ENCODE measurements around the gene LBP.

- TF ChIP-seq CTCF (IDR thresholded peaks at IDR 0.05; ENCODE audit: extremely low read depth in 1 of 2, insufficient read depth in 1 of 2, low read depth in 1 of 2, low read length in 2 of 2) (no peak), POLR2AphosphoS5 (IDR thresholded peaks at IDR 0.05; ENCODE audit: insufficient read depth, low read depth, low read length) (no peak), EZH2 (IDR thresholded peaks at IDR 0.05; ENCODE audit: borderline replicate concordance, low read depth, low read length, severe bottlenecking) (no peak), POLR2A (IDR thresholded peaks at IDR 0.05; ENCODE audit: low read depth, low read length) (no peak), GATA2 (IDR thresholded peaks at IDR 0.05; ENCODE audit: insufficient read depth, insufficient read length, low read depth, low read length) (no peak), FOS (IDR thresholded peaks at IDR 0.05; ENCODE audit: borderline replicate concordance, insufficient read depth, low read length) (no peak)
These were observed 48.9 kb downstream of the LBP start for GRCh38 chr20:38395165-38395564.

All from endothelial cell of umbilical vein (primary cell).